SK-N-SH treated with all-trans-retinoic acid at 6 μM for 48 hours (cell line): ENCODE data around the gene SAXO1.

Source experiments
- ATAC-seq: fragments of 200-7000 bp; cut with Tn5 transposase; 3 replicates; pipeline ENCODE4 v1.9.1; 2020; ENCODE audit warnings: mild to moderate bottlenecking, moderate library complexity
- ARNTL ChIP-seq: fragments of 450-650 bp; formaldehyde crosslinking; IDR thresholded peaks from 2 replicates; pipeline ENCODE4 v1.5.0; 2020; ENCODE audit warnings: low read depth, mild to moderate bottlenecking, moderate library complexity, borderline replicate concordance
- CSDC2 ChIP-seq: fragments of 250-450 bp; sonication (Bioruptor Pico); IDR thresholded peaks from 2 replicates; pipeline ENCODE4 v1.5.0; 2020; ENCODE audit warnings: mild to moderate bottlenecking, moderate library complexity
- ESRRG ChIP-seq: fragments of 250-450 bp; sonication (Bioruptor Pico); IDR thresholded peaks from 2 replicates; pipeline ENCODE4 v1.6.1; 2021; ENCODE audit warnings: mild to moderate bottlenecking
- GLIS3 ChIP-seq: fragments of 250-450 bp; sonication (Bioruptor Pico); IDR thresholded peaks from 2 replicates; pipeline ENCODE4 v1.5.0; 2020; ENCODE audit warnings: mild to moderate bottlenecking, moderate library complexity
- ISL1 ChIP-seq: fragments of 250-450 bp; sonication (Bioruptor Pico); IDR thresholded peaks from 2 replicates; pipeline ENCODE4 v2.1.2; 2022; ENCODE audit warnings: mild to moderate bottlenecking, moderate library complexity
- OSR1 ChIP-seq: fragments of 250-450 bp; sonication (Bioruptor Pico); IDR thresholded peaks from 2 replicates; pipeline ENCODE4 v1.8.0; 2022; ENCODE audit warnings: moderate library complexity, mild to moderate bottlenecking, inconsistent platforms
- PPARA ChIP-seq: fragments of 250-450 bp; sonication (Bioruptor Pico); IDR thresholded peaks from 2 replicates; pipeline ENCODE4 v1.5.0; 2020; ENCODE audit warnings: mild to moderate bottlenecking, borderline replicate concordance
- RARB ChIP-seq: fragments of 250-450 bp; sonication (Bioruptor Pico); IDR thresholded peaks from 2 replicates; pipeline ENCODE4 v1.8.0; 2021; ENCODE audit warnings: mild to moderate bottlenecking, moderate library complexity
- SNAI2 ChIP-seq: fragments of 250-450 bp; sonication (Bioruptor Pico); IDR thresholded peaks from 2 replicates; pipeline ENCODE4 v1.5.0; 2020; ENCODE audit warnings: mild to moderate bottlenecking, moderate library complexity
- TCF4 ChIP-seq: fragments of 250-450 bp; sonication (Bioruptor Pico); IDR thresholded peaks from 2 replicates; pipeline ENCODE4 v1.8.0; 2021; ENCODE audit warnings: mild to moderate bottlenecking, moderate library complexity, borderline replicate concordance
- TOX ChIP-seq: fragments of 250-450 bp; sonication (Bioruptor Pico); IDR thresholded peaks from 2 replicates; pipeline ENCODE4 v1.8.0; 2021; ENCODE audit warnings: mild to moderate bottlenecking, moderate library complexity, borderline replicate concordance
- ZC3H10 ChIP-seq: fragments of 250-450 bp; sonication (Bioruptor Pico); IDR thresholded peaks from 2 replicates; pipeline ENCODE4 v1.5.1; 2021; ENCODE audit warnings: mild to moderate bottlenecking, moderate library complexity
- ZFP30 ChIP-seq: fragments of 450-650 bp; formaldehyde crosslinking; IDR thresholded peaks from 2 replicates; pipeline ENCODE4 v1.5.0; 2022; ENCODE audit warnings: mild to moderate bottlenecking, moderate library complexity
- ZNF565 ChIP-seq: fragments of 450-650 bp; formaldehyde crosslinking; conservative IDR thresholded peaks from 2 replicates; pipeline ENCODE4 v1.5.0; 2020; ENCODE audit warnings: low read depth, mild to moderate bottlenecking, moderate library complexity
- ZNF70 ChIP-seq: fragments of 450-650 bp; formaldehyde crosslinking; IDR thresholded peaks from 2 replicates; pipeline ENCODE4 v1.5.0; 2020; ENCODE audit warnings: mild to moderate bottlenecking, moderate library complexity
- ZNF8 ChIP-seq: fragments of 450-650 bp; formaldehyde crosslinking; IDR thresholded peaks from 2 replicates; pipeline ENCODE4 v1.5.0; 2020; ENCODE audit warnings: mild to moderate bottlenecking, moderate library complexity
- TF ChIP-seq, protein P1 (sequence below): fragments of 250-450 bp; sonication (Bioruptor Pico); IDR thresholded peaks from 2 replicates; pipeline ENCODE4 v1.5.1; 2020; ENCODE audit warnings: low read depth, mild to moderate bottlenecking, moderate library complexity
- TF ChIP-seq, protein P2 (sequence below): fragments of 250-450 bp; sonication (Bioruptor Pico); IDR thresholded peaks from 2 replicates; pipeline ENCODE4 v1.5.1; 2021; ENCODE audit warnings: mild to moderate bottlenecking, moderate library complexity
- TF ChIP-seq, protein P3 (sequence below): fragments of 250-450 bp; sonication (Bioruptor Pico); IDR thresholded peaks from 2 replicates; pipeline ENCODE4 v1.8.0; 2021; ENCODE audit warnings: low read depth, mild to moderate bottlenecking, moderate library complexity, borderline replicate concordance
- TF ChIP-seq, protein P4 (sequence below): fragments of 250-450 bp; sonication (Bioruptor Pico); IDR thresholded peaks from 2 replicates; pipeline ENCODE4 v1.5.0; 2020; ENCODE audit warnings: mild to moderate bottlenecking, moderate library complexity
- TF ChIP-seq, protein P5 (sequence below): fragments of 250-450 bp; sonication (Bioruptor Pico); IDR thresholded peaks from 2 replicates; pipeline ENCODE4 v1.8.0; 2020; ENCODE audit warnings: mild to moderate bottlenecking, moderate library complexity, borderline replicate concordance

Gene SAXO1

DNA sequence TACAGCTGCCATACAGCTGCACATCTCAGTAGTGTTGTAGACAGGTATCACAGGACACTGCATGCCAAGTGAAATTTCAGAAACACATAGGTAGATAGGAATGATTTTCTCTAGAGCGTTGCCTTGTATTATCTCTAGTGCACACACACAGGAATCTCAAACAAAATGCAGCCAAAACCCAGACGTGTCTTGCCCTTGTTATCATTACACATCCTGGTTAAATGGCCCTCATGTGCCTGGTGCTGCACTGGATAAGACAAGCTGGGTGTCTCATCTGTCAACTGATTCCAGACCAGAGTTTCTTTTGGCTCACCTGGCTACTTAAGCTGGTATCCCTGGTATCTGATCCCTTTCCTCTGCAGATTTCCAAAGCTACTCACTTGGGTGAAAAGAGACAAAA is 59.7 kb downstream of the SAXO1 start:
- TF ChIP-seq, protein P1, sequence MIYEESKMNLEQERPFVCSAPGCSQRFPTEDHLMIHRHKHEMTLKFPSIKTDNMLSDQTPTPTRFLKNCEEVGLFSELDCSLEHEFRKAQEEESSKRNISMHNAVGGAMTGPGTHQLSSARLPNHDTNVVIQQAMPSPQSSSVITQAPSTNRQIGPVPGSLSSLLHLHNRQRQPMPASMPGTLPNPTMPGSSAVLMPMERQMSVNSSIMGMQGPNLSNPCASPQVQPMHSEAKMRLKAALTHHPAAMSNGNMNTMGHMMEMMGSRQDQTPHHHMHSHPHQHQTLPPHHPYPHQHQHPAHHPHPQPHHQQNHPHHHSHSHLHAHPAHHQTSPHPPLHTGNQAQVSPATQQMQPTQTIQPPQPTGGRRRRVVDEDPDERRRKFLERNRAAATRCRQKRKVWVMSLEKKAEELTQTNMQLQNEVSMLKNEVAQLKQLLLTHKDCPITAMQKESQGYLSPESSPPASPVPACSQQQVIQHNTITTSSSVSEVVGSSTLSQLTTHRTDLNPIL: no peak
- TF ChIP-seq ZNF8: no peak
- no peak for TF ChIP-seq TOX
- TF ChIP-seq TCF4: no peak
- TF ChIP-seq GLIS3 (CRISPR knock-in tag): no peak
- TF ChIP-seq ZC3H10: no peak
- no peak for TF ChIP-seq ZNF565 (CRISPR knock-in tag)
- no peak for TF ChIP-seq PPARA
- TF ChIP-seq, protein P2, sequence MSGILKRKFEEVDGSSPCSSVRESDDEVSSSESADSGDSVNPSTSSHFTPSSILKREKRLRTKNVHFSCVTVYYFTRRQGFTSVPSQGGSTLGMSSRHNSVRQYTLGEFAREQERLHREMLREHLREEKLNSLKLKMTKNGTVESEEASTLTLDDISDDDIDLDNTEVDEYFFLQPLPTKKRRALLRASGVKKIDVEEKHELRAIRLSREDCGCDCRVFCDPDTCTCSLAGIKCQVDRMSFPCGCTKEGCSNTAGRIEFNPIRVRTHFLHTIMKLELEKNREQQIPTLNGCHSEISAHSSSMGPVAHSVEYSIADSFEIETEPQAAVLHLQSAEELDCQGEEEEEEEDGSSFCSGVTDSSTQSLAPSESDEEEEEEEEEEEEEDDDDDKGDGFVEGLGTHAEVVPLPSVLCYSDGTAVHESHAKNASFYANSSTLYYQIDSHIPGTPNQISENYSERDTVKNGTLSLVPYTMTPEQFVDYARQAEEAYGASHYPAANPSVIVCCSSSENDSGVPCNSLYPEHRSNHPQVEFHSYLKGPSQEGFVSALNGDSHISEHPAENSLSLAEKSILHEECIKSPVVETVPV (CRISPR knock-in tag): no peak
- TF ChIP-seq, protein P3, sequence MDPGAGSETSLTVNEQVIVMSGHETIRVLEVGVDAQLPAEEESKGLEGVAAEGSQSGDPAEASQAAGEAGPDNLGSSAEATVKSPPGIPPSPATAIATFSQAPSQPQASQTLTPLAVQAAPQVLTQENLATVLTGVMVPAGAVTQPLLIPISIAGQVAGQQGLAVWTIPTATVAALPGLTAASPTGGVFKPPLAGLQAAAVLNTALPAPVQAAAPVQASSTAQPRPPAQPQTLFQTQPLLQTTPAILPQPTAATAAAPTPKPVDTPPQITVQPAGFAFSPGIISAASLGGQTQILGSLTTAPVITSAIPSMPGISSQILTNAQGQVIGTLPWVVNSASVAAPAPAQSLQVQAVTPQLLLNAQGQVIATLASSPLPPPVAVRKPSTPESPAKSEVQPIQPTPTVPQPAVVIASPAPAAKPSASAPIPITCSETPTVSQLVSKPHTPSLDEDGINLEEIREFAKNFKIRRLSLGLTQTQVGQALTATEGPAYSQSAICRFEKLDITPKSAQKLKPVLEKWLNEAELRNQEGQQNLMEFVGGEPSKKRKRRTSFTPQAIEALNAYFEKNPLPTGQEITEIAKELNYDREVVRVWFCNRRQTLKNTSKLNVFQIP: no peak
- no peak for TF ChIP-seq ISL1 (CRISPR knock-in tag)
- no peak for TF ChIP-seq ZFP30
- no peak for TF ChIP-seq RARB
- no peak for ATAC-seq

DNA sequence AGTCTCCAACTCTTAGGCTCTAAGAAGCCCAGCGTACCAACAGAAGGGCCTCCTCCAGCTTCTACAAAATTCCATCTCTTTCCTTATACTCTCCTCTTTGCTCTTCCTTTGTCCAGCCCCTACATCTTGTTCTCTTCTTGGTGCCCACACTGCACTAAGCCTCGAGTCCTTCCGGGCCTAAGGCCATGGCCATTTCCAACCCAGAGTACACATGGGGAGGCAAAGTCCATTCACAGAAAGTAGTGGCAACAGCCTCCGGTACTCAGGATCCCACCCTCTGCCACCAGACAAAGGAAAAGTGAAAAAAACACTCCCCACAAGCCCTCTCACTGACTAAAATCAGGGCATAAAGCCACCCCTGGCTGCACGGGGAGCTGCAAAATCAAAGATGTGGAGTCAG is 60.3 kb downstream of the SAXO1 start:
- ATAC-seq: no peak
- TF ChIP-seq ZC3H10: no peak
- no peak for TF ChIP-seq TOX
- no peak for TF ChIP-seq ZNF565 (CRISPR knock-in tag)
- TF ChIP-seq RARB: no peak
- no peak for TF ChIP-seq ZNF70

DNA sequence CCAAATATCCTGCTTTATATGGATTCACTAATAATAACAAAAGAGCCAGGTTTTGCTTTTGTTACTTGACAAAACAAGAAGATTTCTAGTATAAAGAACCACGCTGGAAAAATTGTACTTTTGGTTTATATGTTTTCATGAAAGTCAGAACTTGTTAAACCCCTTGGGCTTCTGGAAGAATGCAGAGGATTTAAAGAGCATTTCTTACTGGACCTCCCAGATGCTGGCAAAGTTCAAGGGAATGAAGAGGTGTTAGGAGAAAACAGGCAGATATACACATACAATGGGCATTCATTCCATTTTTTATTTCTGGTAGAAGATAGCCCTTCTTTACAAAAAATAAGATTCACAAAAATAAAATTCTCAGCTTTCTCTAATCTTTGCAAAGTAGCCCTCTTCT is 61.1 kb downstream of the SAXO1 start:
- ATAC-seq: no peak
- no peak for TF ChIP-seq TOX
- TF ChIP-seq PPARA: no peak
- TF ChIP-seq SNAI2: no peak
- TF ChIP-seq ESRRG (CRISPR knock-in tag): no peak
- no peak for TF ChIP-seq ZFP30
- TF ChIP-seq ARNTL (CRISPR knock-in tag): no peak
- no peak for TF ChIP-seq ZNF70
- TF ChIP-seq GLIS3 (CRISPR knock-in tag): no peak
- TF ChIP-seq, protein P2 (CRISPR knock-in tag): no peak
- no peak for TF ChIP-seq ZNF8
- TF ChIP-seq CSDC2: no peak

DNA sequence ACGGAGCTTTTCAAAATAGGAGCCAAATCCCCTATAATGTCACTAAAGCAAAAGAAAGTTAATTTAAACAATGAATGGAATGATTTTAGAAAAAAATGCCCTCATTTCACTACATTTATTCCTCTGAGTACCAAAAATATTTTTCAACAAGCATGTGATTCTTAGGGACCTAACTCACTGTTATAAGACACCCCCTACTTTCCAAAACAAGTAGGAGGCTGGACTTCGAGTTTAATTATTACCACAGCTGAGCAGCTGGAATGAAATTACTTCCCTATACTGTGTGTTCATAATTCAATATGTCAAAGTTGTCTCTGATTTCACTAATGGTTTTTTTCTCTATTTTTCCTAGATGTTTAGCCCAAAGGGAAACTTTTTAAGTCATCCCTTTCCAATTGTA is 61.6 kb downstream of the SAXO1 start:
- TF ChIP-seq, protein P4, sequence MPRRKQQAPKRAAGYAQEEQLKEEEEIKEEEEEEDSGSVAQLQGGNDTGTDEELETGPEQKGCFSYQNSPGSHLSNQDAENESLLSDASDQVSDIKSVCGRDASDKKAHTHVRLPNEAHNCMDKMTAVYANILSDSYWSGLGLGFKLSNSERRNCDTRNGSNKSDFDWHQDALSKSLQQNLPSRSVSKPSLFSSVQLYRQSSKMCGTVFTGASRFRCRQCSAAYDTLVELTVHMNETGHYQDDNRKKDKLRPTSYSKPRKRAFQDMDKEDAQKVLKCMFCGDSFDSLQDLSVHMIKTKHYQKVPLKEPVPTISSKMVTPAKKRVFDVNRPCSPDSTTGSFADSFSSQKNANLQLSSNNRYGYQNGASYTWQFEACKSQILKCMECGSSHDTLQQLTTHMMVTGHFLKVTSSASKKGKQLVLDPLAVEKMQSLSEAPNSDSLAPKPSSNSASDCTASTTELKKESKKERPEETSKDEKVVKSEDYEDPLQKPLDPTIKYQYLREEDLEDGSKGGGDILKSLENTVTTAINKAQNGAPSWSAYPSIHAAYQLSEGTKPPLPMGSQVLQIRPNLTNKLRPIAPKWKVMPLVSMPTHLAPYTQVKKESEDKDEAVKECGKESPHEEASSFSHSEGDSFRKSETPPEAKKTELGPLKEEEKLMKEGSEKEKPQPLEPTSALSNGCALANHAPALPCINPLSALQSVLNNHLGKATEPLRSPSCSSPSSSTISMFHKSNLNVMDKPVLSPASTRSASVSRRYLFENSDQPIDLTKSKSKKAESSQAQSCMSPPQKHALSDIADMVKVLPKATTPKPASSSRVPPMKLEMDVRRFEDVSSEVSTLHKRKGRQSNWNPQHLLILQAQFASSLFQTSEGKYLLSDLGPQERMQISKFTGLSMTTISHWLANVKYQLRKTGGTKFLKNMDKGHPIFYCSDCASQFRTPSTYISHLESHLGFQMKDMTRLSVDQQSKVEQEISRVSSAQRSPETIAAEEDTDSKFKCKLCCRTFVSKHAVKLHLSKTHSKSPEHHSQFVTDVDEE: no peak
- TF ChIP-seq, protein P3: no peak
- TF ChIP-seq OSR1 (CRISPR knock-in tag) (no peak), TCF4 (no peak), CSDC2 (no peak), TOX (no peak), SNAI2 (no peak), ZNF565 (CRISPR knock-in tag) (no peak), ESRRG (CRISPR knock-in tag) (no peak), RARB (no peak), ZNF70 (no peak)
- TF ChIP-seq, protein P5, sequence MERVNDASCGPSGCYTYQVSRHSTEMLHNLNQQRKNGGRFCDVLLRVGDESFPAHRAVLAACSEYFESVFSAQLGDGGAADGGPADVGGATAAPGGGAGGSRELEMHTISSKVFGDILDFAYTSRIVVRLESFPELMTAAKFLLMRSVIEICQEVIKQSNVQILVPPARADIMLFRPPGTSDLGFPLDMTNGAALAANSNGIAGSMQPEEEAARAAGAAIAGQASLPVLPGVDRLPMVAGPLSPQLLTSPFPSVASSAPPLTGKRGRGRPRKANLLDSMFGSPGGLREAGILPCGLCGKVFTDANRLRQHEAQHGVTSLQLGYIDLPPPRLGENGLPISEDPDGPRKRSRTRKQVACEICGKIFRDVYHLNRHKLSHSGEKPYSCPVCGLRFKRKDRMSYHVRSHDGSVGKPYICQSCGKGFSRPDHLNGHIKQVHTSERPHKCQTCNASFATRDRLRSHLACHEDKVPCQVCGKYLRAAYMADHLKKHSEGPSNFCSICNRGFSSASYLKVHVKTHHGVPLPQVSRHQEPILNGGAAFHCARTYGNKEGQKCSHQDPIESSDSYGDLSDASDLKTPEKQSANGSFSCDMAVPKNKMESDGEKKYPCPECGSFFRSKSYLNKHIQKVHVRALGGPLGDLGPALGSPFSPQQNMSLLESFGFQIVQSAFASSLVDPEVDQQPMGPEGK (CRISPR knock-in tag): no peak
- TF ChIP-seq, protein P1: no peak
- ATAC-seq: no peak
